Epidermal melanocyte (primary cell): ENCODE results near the gene TPST2.

Source experiments
- DNase-seq: peaks from one replicate; pipeline ENCODE4 v3.0.0; 2011; ENCODE audit warnings: low spot score; ENCODE audit not compliant: insufficient read length

TPST2 gene

GRCh38 chr22:26501996-26502395 lies 87.9 kb downstream of the TPST2 start:
- no peak for DNase-seq

GRCh38 chr22:26499188-26499703 lies 90.7 kb downstream of the TPST2 start:
- DNase-seq = no peak

- DNase-seq = no peak
Observed at GRCh38 chr22:26496456-26496855, 93.5 kb downstream of the TPST2 start.

GRCh38 chr22:26494506-26494905 lies 95.4 kb downstream of the TPST2 start:
- no peak for DNase-seq

- no peak for DNase-seq
Observed at GRCh38 chr22:26492220-26492619, 97.7 kb downstream of the TPST2 start.

GRCh38 chr22:26489447-26490036 lies 100.4 kb downstream of the TPST2 start:
- DNase-seq = peak; percentile 65

GRCh38 chr22:26487996-26488395 lies 101.9 kb downstream of the TPST2 start:
- DNase-seq = no peak

DNA sequence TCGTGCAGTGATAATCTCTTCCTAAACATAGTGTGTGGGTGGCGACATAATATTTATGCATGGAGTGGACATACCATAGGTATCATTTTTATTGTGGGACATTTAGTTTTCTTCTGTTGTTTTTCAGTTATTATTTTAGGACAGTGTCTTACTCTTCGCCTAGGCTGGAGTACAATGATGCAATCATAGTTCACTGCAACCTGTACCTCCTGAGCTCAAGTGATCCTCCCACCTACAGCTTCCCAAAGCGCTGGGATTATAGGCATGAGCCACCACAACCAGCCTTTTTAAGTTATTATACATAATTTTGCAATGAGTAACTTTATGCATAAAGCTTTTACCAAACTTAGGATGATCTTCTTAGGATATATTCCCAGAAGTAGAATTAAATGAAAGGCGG lies 103.5 kb downstream of the TPST2 start:
- DNase-seq = no peak

GRCh38 chr22:26485806-26486390 lies 104.0 kb downstream of the TPST2 start:
- no peak for DNase-seq

- no peak for DNase-seq
Observed at GRCh38 chr22:26485013-26485412, 104.9 kb downstream of the TPST2 start.

DNA sequence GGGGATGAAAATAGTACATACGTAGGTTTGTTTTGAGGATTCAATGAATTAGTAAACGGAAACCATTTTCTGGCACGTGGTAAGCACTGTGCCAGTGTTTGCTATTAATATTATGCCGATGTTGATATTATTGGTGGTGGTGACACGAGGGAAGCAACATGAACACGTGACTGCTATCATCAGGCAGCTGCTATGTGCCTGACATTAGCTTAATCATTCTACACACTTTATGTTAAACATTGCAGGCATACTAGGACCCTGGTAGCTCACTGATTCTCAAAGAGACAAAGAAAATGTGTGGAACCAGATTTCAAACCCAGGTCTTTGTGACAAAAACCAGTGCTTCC lies 105.6 kb downstream of the TPST2 start:
- no peak for DNase-seq

GRCh38 chr22:26483439-26484359 lies 106.2 kb downstream of the TPST2 start, which contains the start of the genes HPS4 and SRRD:
TSS of gene HPS4 (minus strand) at chr22:26483783. CDS start at chr22:26481762, 2,021 bp downstream.
TSS of gene SRRD (plus strand) at chr22:26483877. CDS start at chr22:26483891, 14 bp downstream.
- DNase-seq = peak; percentile 81

- DNase-seq = no peak
Observed at GRCh38 chr22:26483043-26483438, 106.9 kb downstream of the TPST2 start.

GRCh38 chr22:26482161-26482560 lies 107.8 kb downstream of the TPST2 start:
- DNase-seq = no peak

DNA sequence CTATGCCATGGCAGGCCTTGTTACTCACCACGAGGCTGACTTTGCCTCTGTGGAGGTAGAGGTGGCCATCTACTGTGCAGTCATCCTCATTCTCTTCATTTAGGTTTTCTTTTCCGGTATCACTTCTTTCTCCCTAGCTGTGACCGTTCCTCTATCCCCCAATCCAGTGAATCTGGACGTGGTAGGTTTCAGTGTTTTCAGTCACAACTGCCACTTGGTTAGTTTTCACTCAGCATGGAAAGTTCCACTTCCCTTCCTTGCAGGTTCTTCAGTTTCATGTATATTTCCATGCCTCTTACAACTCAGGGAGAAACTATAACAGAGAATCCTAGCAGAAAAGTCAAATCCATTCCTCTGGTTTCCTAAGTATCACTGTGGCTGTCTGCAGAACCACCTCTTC lies 108.2 kb downstream of the TPST2 start:
- DNase-seq = no peak

DNA sequence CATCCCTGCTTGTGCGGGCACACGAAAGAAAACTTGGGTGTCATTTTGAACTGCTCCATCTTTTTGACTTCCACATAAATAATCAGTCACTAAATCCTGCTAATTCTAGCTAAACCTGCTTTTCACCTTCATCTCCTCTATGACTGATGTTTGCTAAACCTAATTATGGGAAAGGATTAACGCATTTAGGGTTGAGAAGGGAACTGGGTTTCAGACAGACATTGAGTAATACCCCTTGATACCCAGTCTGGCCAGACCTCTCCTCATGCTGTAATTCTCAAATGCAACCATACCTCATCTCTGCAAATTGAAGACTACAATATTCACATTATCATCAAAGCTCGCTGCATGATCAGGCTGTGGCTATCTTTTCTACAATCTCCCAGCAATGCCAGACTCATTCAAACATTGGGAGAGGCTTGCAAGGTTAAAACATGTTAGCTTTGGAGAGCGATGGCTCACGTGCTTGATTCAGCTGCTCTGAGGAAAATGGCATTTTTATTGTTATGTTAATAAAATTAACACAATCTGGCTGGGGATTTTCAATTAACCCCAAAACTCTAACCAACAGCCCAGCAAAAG lies 108.7 kb downstream of the TPST2 start:
- no peak for DNase-seq

GRCh38 chr22:26480611-26480932 lies 109.4 kb downstream of the TPST2 start:
- no peak for DNase-seq

GRCh38 chr22:26479792-26480610 lies 109.9 kb downstream of the TPST2 start:
- DNase-seq = no peak

DNA sequence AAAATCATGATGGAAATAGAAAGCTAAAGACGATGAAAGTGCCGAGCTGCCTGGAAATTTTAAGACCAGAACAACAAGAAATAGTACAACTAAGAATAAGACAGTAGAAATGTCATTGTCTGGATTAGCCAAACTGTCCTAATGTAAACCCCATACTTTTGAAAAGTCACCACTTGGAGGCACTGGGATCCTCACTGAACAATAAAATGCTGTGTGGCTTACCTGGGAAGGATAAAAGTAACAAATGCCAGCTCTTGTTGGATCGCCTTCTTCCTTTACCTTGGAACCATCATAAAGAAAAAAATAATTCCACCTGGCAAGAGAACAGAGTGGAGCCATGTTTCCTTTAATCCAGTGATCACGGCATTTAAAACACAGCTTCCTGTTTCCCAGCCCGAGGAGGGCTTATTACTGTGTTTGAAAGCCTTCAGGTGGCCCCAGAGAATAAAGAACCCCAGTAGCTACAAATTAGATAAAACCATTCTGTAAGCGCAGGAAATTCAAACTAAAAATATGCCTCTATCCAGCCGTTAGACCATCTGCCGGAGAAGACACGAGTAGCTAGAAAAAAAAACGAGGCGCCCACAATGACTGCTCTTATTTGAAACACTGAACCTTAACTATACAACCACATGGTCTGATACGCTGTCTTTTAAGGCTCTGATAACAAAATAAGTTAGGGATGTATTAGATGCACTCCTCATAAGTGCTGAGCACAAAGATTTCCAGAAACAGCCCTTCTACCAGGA lies 110.7 kb downstream of the TPST2 start:
- peak; percentile 63 for DNase-seq

- DNase-seq = no peak
Observed at GRCh38 chr22:26477341-26477731, 112.6 kb downstream of the TPST2 start.
